ENCODE data around the gene RAB12.

RAB12 gene

DNA sequence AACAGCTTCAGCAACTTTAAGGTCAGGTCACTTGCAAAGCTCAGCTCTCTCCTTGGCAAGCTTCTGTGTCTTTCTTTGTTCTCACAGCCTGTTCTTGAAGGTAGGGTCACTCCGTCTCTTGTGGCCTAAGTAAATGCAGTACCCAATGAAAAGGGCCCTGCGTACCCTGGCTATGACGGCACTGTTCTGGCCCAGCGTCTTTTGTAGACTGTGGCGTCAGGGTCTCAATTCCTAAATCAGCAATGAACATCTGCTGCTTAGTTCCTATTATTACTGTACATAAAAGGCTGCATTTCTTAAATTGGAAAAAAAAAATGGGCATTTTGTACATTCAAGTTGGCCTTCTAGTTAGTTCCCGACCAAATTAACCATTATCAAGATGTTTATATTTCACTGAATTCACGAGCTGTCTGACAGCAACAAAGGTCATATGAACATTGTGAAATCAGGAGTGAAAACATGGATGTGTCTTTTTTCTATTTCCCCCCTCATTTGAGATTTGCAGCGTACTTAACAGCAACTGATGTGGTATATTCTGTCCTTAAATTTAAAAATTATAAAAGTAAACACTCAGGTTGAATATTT is 79.1 kb downstream of the RAB12 start:
- no peaks in the 10 kb centered on the region for H3K27me3 ChIP-seq (ENCODE audit: control insufficient read depth, low read length)
- H3K36me3 ChIP-seq (ENCODE audit: control insufficient read depth, low read length), result no peaks in the 10 kb centered on the region
- H3K27ac ChIP-seq (ENCODE audit: low read depth, low read length), result no peak overlapping the region
- H4K20me1 ChIP-seq (ENCODE audit: control insufficient read depth, insufficient read depth, low read depth, low read length), result no peaks in the 10 kb centered on the region
- no peaks in the 10 kb centered on the region for H3K79me2 ChIP-seq (ENCODE audit: control insufficient read depth, low read length)
- TF ChIP-seq, protein P1, sequence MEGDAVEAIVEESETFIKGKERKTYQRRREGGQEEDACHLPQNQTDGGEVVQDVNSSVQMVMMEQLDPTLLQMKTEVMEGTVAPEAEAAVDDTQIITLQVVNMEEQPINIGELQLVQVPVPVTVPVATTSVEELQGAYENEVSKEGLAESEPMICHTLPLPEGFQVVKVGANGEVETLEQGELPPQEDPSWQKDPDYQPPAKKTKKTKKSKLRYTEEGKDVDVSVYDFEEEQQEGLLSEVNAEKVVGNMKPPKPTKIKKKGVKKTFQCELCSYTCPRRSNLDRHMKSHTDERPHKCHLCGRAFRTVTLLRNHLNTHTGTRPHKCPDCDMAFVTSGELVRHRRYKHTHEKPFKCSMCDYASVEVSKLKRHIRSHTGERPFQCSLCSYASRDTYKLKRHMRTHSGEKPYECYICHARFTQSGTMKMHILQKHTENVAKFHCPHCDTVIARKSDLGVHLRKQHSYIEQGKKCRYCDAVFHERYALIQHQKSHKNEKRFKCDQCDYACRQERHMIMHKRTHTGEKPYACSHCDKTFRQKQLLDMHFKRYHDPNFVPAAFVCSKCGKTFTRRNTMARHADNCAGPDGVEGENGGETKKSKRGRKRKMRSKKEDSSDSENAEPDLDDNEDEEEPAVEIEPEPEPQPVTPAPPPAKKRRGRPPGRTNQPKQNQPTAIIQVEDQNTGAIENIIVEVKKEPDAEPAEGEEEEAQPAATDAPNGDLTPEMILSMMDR (IDR thresholded peaks at IDR 0.05; ENCODE audit: low read depth, low read length, poor library complexity, severe bottlenecking), result no peak
- TF ChIP-seq EZH2phosphoT487 (IDR thresholded peaks at IDR 0.05; ENCODE audit: borderline replicate concordance, low read length), result no peak
- H3K9me3 ChIP-seq (ENCODE audit: control insufficient read depth, insufficient read depth, low read length), result no peaks in the 10 kb centered on the region
- no peak overlapping the region for H3K4me3 ChIP-seq (ENCODE audit: low read length)
- H3K4me2 ChIP-seq (ENCODE audit: low read length), result no peak overlapping the region
- H3F3A ChIP-seq (ENCODE audit: control insufficient read depth, insufficient read depth), result no peaks in the 10 kb centered on the region
- no peaks in the 10 kb centered on the region for H3K9me2 ChIP-seq (replicated peaks; ENCODE audit: control insufficient read depth, low read length)
- H3K4me1 ChIP-seq (ENCODE audit: control insufficient read depth, low read length), result no peaks in the 10 kb centered on the region

DNA sequence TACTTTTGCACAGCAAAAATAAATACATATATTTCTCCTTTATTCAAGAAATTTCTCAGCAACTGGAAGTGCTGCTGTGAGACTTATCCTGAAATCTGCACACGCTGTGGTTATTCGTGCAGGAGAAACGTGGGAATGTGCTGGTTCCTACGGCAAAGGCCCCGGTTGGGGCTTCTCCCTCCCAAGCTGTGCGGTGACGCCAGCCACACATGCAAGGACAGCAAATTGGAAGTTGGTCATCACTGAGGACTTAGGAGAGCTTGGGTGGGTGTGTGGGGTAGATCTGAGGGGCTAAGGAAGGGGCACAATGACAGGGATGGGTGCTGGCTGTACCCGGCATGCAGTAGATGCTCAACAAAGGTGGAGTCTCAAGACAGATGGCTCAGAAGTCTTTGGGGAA is 79.6 kb downstream of the RAB12 start:
- Histone ChIP-seq H3K9me2 (replicated peaks; ENCODE audit: control insufficient read depth, low read length) (no peaks in the 10 kb centered on the region), H3K4me1 (ENCODE audit: control insufficient read depth, low read length) (no peaks in the 10 kb centered on the region), H3K4me2 (ENCODE audit: low read length) (no peak overlapping the region), H3K4me3 (ENCODE audit: low read length) (no peak overlapping the region), H4K20me1 (ENCODE audit: control insufficient read depth, insufficient read depth, low read depth, low read length) (no peaks in the 10 kb centered on the region), H3F3A (ENCODE audit: control insufficient read depth, insufficient read depth) (no peaks in the 10 kb centered on the region), H3K36me3 (ENCODE audit: control insufficient read depth, low read length) (no peaks in the 10 kb centered on the region), H3K9me3 (ENCODE audit: control insufficient read depth, insufficient read depth, low read length) (no peaks in the 10 kb centered on the region), H3K27ac (ENCODE audit: low read depth, low read length) (no peak overlapping the region), H3K79me2 (ENCODE audit: control insufficient read depth, low read length) (no peaks in the 10 kb centered on the region), H3K27me3 (ENCODE audit: control insufficient read depth, low read length) (no peaks in the 10 kb centered on the region)
- TF ChIP-seq EZH2phosphoT487 (IDR thresholded peaks at IDR 0.05; ENCODE audit: borderline replicate concordance, low read length), result no peak
- TF ChIP-seq, protein P1 (IDR thresholded peaks at IDR 0.05; ENCODE audit: low read depth, low read length, poor library complexity, severe bottlenecking), result no peak

All from DOHH2 (cell line).